DND-41 (cell line): ENCODE data around the gene APOO.

Experiments
- ATAC-seq: fragments of 200-7000 bp; cut with Tn5 transposase; 3 replicates; pipeline ENCODE4 v1.9.1; 2021; ENCODE audit warnings: low read depth; ENCODE audit not compliant: insufficient read depth
- DNase-seq: peaks from one replicate; pipeline ENCODE4 v3.0.0-alpha.2; 2020
- H2AFZ ChIP-seq: 2 replicates; pipeline ENCODE4 v1.6.0; 2012; ENCODE audit warnings: low read depth, low read length
- H3K27ac ChIP-seq: 2 replicates; pipeline ENCODE4 v1.5.1; 2012; ENCODE audit warnings: low read length, inconsistent platforms
- H3K27me3 ChIP-seq: fragments of 200-600 bp; sonication (generic); 2 replicates; pipeline ENCODE4 v1.6.0; 2012; ENCODE audit warnings: low read length, mild to moderate bottlenecking, inconsistent platforms; ENCODE audit not compliant: insufficient read depth, poor library complexity
- H3K36me3 ChIP-seq: 2 replicates; pipeline ENCODE4 v1.5.1; 2012; ENCODE audit warnings: low read length, inconsistent platforms; ENCODE audit not compliant: insufficient read depth
- H3K4me1 ChIP-seq: 2 replicates; pipeline ENCODE4 v1.5.1; 2012; ENCODE audit warnings: mild to moderate bottlenecking, low read length; ENCODE audit not compliant: insufficient read depth
- H3K4me2 ChIP-seq: 2 replicates; pipeline ENCODE4 v1.6.0; 2012; ENCODE audit warnings: mild to moderate bottlenecking, moderate library complexity, low read length, inconsistent platforms; ENCODE audit not compliant: insufficient read depth
- H3K4me3 ChIP-seq, 2 experiments: fragments of 200-600 bp in 1 of 2; shearing (Covaris generic) in 1 of 2; 2 replicates each; pipeline ENCODE4 v1.5.1; 2012 to 2016; ENCODE audit warnings: inconsistent platforms in 2 of 2, low read length in 2 of 2, mild to moderate bottlenecking in 2 of 2, low read depth in 1 of 2, moderate library complexity in 1 of 2
- H3K79me2 ChIP-seq: 2 replicates; pipeline ENCODE4 v1.6.0; 2012; ENCODE audit warnings: low read length, inconsistent platforms; ENCODE audit not compliant: insufficient read depth
- H3K9ac ChIP-seq: 2 replicates; pipeline ENCODE4 v1.6.0; 2012; ENCODE audit warnings: low read depth, mild to moderate bottlenecking, inconsistent platforms, low read length, moderate library complexity
- H3K9me3 ChIP-seq: 2 replicates; pipeline ENCODE4 v1.5.1; 2012; ENCODE audit warnings: low read length, moderate library complexity, mild to moderate bottlenecking, inconsistent platforms; ENCODE audit not compliant: insufficient read depth, severe bottlenecking
- H4K20me1 ChIP-seq: 2 replicates; pipeline ENCODE4 v1.6.0; 2012; ENCODE audit warnings: low read length; ENCODE audit not compliant: insufficient read depth
- EZH2 ChIP-seq: IDR thresholded peaks from 3 replicates; pipeline ENCODE4 v1.6.1; 2012; ENCODE audit warnings: borderline replicate concordance, low read depth, mild to moderate bottlenecking, moderate library complexity, low read length, inconsistent platforms; ENCODE audit not compliant: severe bottlenecking
- TF ChIP-seq, protein P1 (sequence below): IDR thresholded peaks from 2 replicates; pipeline ENCODE4 v1.5.1; 2012; ENCODE audit warnings: borderline replicate concordance, low read length, moderate library complexity, mild to moderate bottlenecking; ENCODE audit not compliant: poor library complexity, severe bottlenecking; ENCODE audit errors: extremely low read depth

Gene APOO

GRCh38 chrX:23890933-23891332, 16.8 kb downstream of the APOO start:
- H3K27me3 ChIP-seq: no peaks in the 10 kb centered on the region
- DNase-seq (no peak), ATAC-seq (no peak)
- no peaks in the 10 kb centered on the region for H4K20me1 ChIP-seq
- no peak overlapping the region for H3K4me3 ChIP-seq
- H2AFZ ChIP-seq: no peak overlapping the region
- no peak for TF ChIP-seq EZH2
- TF ChIP-seq, protein P1, sequence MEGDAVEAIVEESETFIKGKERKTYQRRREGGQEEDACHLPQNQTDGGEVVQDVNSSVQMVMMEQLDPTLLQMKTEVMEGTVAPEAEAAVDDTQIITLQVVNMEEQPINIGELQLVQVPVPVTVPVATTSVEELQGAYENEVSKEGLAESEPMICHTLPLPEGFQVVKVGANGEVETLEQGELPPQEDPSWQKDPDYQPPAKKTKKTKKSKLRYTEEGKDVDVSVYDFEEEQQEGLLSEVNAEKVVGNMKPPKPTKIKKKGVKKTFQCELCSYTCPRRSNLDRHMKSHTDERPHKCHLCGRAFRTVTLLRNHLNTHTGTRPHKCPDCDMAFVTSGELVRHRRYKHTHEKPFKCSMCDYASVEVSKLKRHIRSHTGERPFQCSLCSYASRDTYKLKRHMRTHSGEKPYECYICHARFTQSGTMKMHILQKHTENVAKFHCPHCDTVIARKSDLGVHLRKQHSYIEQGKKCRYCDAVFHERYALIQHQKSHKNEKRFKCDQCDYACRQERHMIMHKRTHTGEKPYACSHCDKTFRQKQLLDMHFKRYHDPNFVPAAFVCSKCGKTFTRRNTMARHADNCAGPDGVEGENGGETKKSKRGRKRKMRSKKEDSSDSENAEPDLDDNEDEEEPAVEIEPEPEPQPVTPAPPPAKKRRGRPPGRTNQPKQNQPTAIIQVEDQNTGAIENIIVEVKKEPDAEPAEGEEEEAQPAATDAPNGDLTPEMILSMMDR: no peak
- no peaks in the 10 kb centered on the region for H3K4me1 ChIP-seq
- H3K4me2 ChIP-seq: no peak overlapping the region
- H3K36me3 ChIP-seq: no peaks in the 10 kb centered on the region
- no peak overlapping the region for H3K9ac ChIP-seq
- no peaks in the 10 kb centered on the region for H3K9me3 ChIP-seq
- peaks cover 6% of the 10 kb centered on the region; the same call in 1 of the 2 replicates for H3K79me2 ChIP-seq
- no peak overlapping the region for H3K27ac ChIP-seq

DNA sequence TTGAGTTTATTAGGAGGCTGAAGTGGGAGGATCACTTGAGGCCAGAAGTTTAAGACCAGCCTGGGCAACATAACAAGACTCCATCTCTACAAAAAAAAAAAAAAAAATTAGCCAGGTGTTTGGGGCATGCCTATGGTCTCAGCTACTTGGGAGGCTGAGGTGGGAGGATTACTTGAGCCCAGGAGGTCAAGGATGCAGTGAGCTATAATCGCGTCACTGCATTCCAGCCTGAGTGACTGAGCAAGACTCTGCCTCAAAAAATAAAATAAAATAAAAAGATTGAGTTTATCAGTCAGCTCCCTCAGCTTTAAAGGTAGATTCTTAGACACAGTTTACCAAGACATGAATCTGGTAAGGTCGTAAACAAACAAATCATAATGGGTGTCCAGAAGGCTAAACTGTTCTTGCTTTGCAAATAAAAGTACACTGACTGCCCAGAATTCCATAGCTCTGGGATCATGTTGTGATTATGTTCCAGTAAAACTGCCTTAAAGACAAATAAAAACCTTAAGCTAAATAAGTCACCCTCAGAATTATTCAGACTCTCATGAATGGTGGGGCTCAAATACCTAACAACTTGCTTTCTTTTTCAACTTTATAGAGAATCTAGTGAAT, 18.7 kb downstream of the APOO start:
- no peak for ATAC-seq
- Histone ChIP-seq H3K27ac (no peak overlapping the region), H3K9ac (no peak overlapping the region), H3K27me3 (no peaks in the 10 kb centered on the region), H3K79me2 (no peaks in the 10 kb centered on the region), H3K9me3 (no peaks in the 10 kb centered on the region), H3K4me1 (no peaks in the 10 kb centered on the region), H4K20me1 (no peaks in the 10 kb centered on the region), H3K4me3 (no peak overlapping the region), H2AFZ (no peak overlapping the region), H3K4me2 (no peak overlapping the region), H3K36me3 (no peaks in the 10 kb centered on the region)
- no peak for DNase-seq
- no peak for TF ChIP-seq EZH2
- TF ChIP-seq, protein P1: no peak

DNA sequence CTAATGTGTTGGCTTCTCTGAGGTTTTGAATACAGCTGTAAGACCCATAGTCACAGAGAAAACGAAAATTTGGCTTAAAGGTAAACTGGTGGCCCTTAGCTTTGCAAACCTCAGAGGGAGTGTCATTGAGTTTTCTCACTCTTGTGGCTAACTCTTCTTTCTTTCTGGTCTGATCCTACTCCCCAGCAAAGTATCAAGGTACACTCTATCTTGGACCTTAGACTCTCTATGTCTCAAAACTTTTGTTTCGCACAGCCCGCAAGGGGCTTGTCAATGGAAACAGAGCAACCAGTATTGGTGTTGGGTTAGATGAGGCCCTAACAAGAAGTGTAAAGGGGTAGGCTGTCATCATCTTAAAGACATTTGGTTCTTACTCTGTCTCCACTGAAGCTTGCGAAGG, 19.8 kb downstream of the APOO start:
- H3K27me3 ChIP-seq: no peaks in the 10 kb centered on the region
- no peak overlapping the region for H3K4me2 ChIP-seq
- no peaks in the 10 kb centered on the region for H4K20me1 ChIP-seq
- no peak overlapping the region for H2AFZ ChIP-seq
- H3K79me2 ChIP-seq: no peaks in the 10 kb centered on the region
- H3K4me1 ChIP-seq: no peaks in the 10 kb centered on the region
- H3K4me3 ChIP-seq: no peak overlapping the region
- no peaks in the 10 kb centered on the region for H3K36me3 ChIP-seq
- H3K27ac ChIP-seq: no peak overlapping the region
- TF ChIP-seq, protein P1: no peak
- TF ChIP-seq EZH2: no peak
- ATAC-seq: no peak
- no peaks in the 10 kb centered on the region for H3K9me3 ChIP-seq
- H3K9ac ChIP-seq: no peak overlapping the region
- DNase-seq: no peak
